Measurements from ENCODE around the gene ARHGAP6. TPM values are rescaled to one million over a fixed set of nuclear protein-coding genes. Genes with fewer than 3 reads are reported as not detected.

The ARHGAP6 gene
- total RNA-seq, 1 experiment from 2014 or later = 0.10 TPM

GRCh38 chrX:11438767-11439166, 227.0 kb downstream of the ARHGAP6 start:
- peaks cover 1% of the 10 kb centered on the region; the same call in 1 of the 2 replicates for H3K27me3 ChIP-seq (ENCODE audit: insufficient read depth, low read length)
- TF ChIP-seq FOSL1 (IDR thresholded peaks at IDR 0.05; ENCODE audit: low read depth) = no peak
- TF ChIP-seq ELF1 (IDR thresholded peaks at IDR 0.05; ENCODE audit: borderline replicate concordance, low read depth) = no peak
- no peak for TF ChIP-seq EZH2phosphoT487 (IDR thresholded peaks at IDR 0.05; ENCODE audit: borderline replicate concordance)
- RAD21 ChIA-PET (ENCODE audit: low non-redundant PET in 1 of 2, low total read pairs in 2 of 2, uncharacterized antibody in 2 of 2, unreplicated experiment in 2 of 2) = no interaction called here
- no peak for DNase-seq (ENCODE audit: low read depth, low spot score)
- no peaks in the 10 kb centered on the region for H4K20me1 ChIP-seq (ENCODE audit: insufficient read depth)
- H3K9ac ChIP-seq (ENCODE audit: low read length) = no peak overlapping the region
- intact Hi-C loops (cut with micrococcal nuclease) = no loop called here
- H3K36me3 ChIP-seq (ENCODE audit: control insufficient read depth in 1 of 2, insufficient read depth in 2 of 2, low read length in 2 of 2) = no peaks in the 10 kb centered on the region
- BruUV-seq (replicated peaks) = no TSS peak
- H3K9me2 ChIP-seq (ENCODE audit: insufficient read depth) = no peaks in the 10 kb centered on the region
- no peaks in the 10 kb centered on the region for H3K9me3 ChIP-seq (ENCODE audit: control insufficient read depth in 1 of 2, insufficient read depth in 1 of 2, low read depth in 1 of 2, low read length in 2 of 2)
- no peak for ATAC-seq
- H3K4me3 ChIP-seq (replicated peaks in 1 of 2; ENCODE audit: low read depth in 1 of 2, low read length in 2 of 2) = no peak overlapping the region
- no peak overlapping the region for H3K27ac ChIP-seq (ENCODE audit: low read depth, low read length)
- H2AFZ ChIP-seq (ENCODE audit: low read depth, low read length, poor library complexity, severe bottlenecking) = no peak overlapping the region
- no peaks in the 10 kb centered on the region for H3K4me1 ChIP-seq (ENCODE audit: control insufficient read depth in 1 of 2, insufficient read depth in 2 of 2, low read length in 2 of 2)
- no peak overlapping the region for H3K4me2 ChIP-seq (ENCODE audit: low read length)
- POLR2A ChIA-PET = no interaction called here
- CTCF ChIA-PET = no interaction called here
- no peaks in the 10 kb centered on the region for H3K79me2 ChIP-seq (ENCODE audit: insufficient read depth, low read length)

- no peaks in the 10 kb centered on the region for H3K9me2 ChIP-seq (ENCODE audit: insufficient read depth)
- no peaks in the 10 kb centered on the region for H3K4me1 ChIP-seq (ENCODE audit: control insufficient read depth in 1 of 2, insufficient read depth in 2 of 2, low read length in 2 of 2)
- H2AFZ ChIP-seq (ENCODE audit: low read depth, low read length, poor library complexity, severe bottlenecking) = no peak overlapping the region
- H3K9me3 ChIP-seq (ENCODE audit: control insufficient read depth in 1 of 2, insufficient read depth in 1 of 2, low read depth in 1 of 2, low read length in 2 of 2) = no peaks in the 10 kb centered on the region
- intact Hi-C loops (cut with micrococcal nuclease) = no loop called here
- DNase-seq (ENCODE audit: low read depth, low spot score) = no peak
- no peaks in the 10 kb centered on the region for H3K36me3 ChIP-seq (ENCODE audit: control insufficient read depth in 1 of 2, insufficient read depth in 2 of 2, low read length in 2 of 2)
- H3K27ac ChIP-seq (ENCODE audit: low read depth, low read length) = no peak overlapping the region
- peaks cover 3% of the 10 kb centered on the region; the same call in 1 of the 2 replicates for H3K27me3 ChIP-seq (ENCODE audit: insufficient read depth, low read length)
- no peak overlapping the region for H3K4me2 ChIP-seq (ENCODE audit: low read length)
- H3K4me3 ChIP-seq (replicated peaks in 1 of 2; ENCODE audit: low read depth in 1 of 2, low read length in 2 of 2) = no peak overlapping the region
- no peak overlapping the region for H3K9ac ChIP-seq (ENCODE audit: low read length)
- CTCF ChIA-PET = no interaction called here
- RAD21 ChIA-PET (ENCODE audit: low non-redundant PET in 1 of 2, low total read pairs in 2 of 2, uncharacterized antibody in 2 of 2, unreplicated experiment in 2 of 2) = no interaction called here
- no peaks in the 10 kb centered on the region for H4K20me1 ChIP-seq (ENCODE audit: insufficient read depth)
- POLR2A ChIA-PET = no interaction called here
- ATAC-seq = no peak
- TF ChIP-seq EZH2 (IDR thresholded peaks at IDR 0.05) = no peak
- no peak for TF ChIP-seq EGR1 (IDR thresholded peaks at IDR 0.05; ENCODE audit: low read depth)
- TF ChIP-seq TCF7L2 (IDR thresholded peaks at IDR 0.05; ENCODE audit: borderline replicate concordance, extremely low read depth, insufficient read depth, insufficient read length) = no peak
- no peak for TF ChIP-seq CBX3 (IDR thresholded peaks at IDR 0.05; ENCODE audit: low read depth)
- TF ChIP-seq ZNF274 (IDR thresholded peaks at IDR 0.05; ENCODE audit: low read depth, low read length) = no peak
- no peak for TF ChIP-seq YY1 (IDR thresholded peaks at IDR 0.05; ENCODE audit: extremely low read depth, insufficient replicate concordance, low read depth, low read length)
- no peak for TF ChIP-seq CTCF (IDR thresholded peaks at IDR 0.05 in 2 of 3, conservative IDR thresholded peaks at IDR 0.05 in 1 of 3; ENCODE audit: borderline replicate concordance in 1 of 3, insufficient read depth in 1 of 3, low read depth in 2 of 3, low read length in 2 of 3)
- no peak for TF ChIP-seq ZBTB33 (IDR thresholded peaks at IDR 0.05; ENCODE audit: extremely low read depth, insufficient replicate concordance, low read length)
- no peak for TF ChIP-seq POLR2AphosphoS5 (IDR thresholded peaks at IDR 0.05; ENCODE audit: low read depth, low read length)
- no peak for TF ChIP-seq ATF3 (IDR thresholded peaks at IDR 0.05)
- TF ChIP-seq ELF1 (IDR thresholded peaks at IDR 0.05; ENCODE audit: borderline replicate concordance, low read depth) = no peak
- TF ChIP-seq MAX (IDR thresholded peaks at IDR 0.05) = no peak
- no peak for TF ChIP-seq ZFX (IDR thresholded peaks at IDR 0.05)
- TF ChIP-seq SIN3A (IDR thresholded peaks at IDR 0.05; ENCODE audit: low read depth) = no peak
- TF ChIP-seq SRF (IDR thresholded peaks at IDR 0.05; ENCODE audit: low read depth) = no peak
- no peak for TF ChIP-seq RAD21 (IDR thresholded peaks at IDR 0.05; ENCODE audit: low read depth)
- no TSS peak for BruUV-seq (replicated peaks)
- no peaks in the 10 kb centered on the region for H3K79me2 ChIP-seq (ENCODE audit: insufficient read depth, low read length)
Observed at GRCh38 chrX:11438380-11438723, 227.4 kb downstream of the ARHGAP6 start.

All from HCT116 (cell line).